Activated CD4-positive, alpha-beta T cell treated with anti-CD3 and anti-CD28 coated beads for 48 hours (primary cell): ENCODE measurements around the gene GJB1.
"Not testable (repeated sequence)": the region's sequence is repeated elsewhere in the genome, so short reads cannot be mapped to it uniquely, and the experiment has no call there.

Experiments
- DNase-seq: peaks from one replicate; pipeline ENCODE4 v3.0.0-alpha.2; 2020

GJB1 gene

DNA sequence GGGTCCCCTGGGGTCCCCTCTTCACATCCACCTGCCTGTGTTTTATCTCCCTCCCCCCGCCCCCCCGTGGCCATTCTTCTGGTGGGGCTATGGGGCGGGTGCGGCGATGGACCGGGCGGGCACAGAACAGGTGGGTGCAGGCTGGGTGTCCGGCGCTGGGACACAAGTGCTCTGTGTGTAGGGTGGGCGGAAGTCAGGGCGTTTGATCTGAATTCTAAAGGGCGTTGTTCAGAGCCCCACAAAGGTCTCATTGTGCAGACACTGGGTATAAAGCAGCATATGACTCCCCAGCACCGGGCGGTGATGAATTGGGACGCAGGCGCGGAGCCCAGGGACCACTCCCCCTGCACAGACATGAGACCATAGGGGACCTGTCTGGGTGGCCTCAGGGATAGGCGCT, at the start of gene GJB1:
Gene GJB1 (plus strand): TSS at position 296 of the 400 bp plus-strand sequence. CDS start 484 bp downstream, outside the sequence.
- no peak for DNase-seq

DNA sequence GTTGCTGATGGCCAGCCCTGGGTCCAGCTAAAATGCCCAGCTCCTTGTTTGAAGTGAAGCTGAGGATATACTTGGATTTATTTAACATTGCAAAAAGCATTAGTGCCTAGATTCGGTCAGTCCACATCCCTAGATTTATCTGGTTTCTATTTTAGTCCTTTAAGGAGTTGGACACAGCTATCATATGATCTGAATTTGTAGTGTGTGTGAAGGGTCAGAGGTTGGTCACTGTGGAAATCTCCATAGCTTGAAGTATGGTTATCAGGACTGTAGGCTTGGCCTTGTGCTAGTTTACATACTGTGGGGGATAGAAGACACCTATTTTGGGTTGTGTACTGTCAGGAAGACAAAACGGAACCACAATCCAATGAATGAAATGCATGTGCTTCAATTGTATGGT, 49.6 kb upstream of the GJB1 start:
- DNase-seq, result no peak

DNA sequence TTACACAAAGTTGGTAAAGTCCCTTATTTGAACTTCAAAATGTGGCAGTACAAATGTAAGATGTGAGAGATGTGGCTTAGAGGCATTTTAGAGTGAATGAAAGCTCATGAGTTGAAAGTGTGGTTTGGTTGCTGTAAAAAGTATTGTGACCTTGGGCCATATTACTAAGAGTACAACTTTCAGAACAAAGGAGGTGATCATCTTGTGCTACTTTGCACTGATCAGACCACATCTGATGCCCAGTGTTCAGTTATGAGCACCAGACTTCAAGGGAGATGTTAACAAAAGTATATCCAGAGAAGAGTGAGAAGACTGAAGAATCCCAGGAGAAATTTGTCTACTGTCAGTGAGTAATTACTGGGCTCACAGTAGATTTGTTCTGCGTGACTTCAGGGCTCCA, 48.2 kb upstream of the GJB1 start:
- DNase-seq, result no peak

GRCh38 chrX:71175531-71175930, 47.5 kb upstream of the GJB1 start:
- DNase-seq, result no peak

DNA sequence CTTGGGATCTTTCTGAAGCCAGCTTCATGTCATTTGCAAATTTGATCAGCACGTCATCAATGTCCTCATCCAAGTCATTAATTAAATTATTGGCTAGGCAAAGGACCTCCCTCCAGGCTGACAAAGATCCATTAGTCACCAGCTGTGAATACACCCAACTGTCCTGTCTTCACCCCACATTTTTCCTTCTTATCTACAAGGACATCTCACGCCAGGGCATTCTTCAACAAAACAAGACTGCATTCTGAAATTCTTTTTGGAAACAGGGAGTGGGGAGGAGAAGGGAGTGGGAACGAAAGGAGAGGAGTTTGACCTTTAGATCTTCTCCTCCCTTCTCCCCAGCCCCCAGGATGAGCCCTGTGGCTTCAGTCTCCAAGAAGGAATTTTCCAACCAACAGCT, 45.7 kb upstream of the GJB1 start:
- no peak for DNase-seq

DNA sequence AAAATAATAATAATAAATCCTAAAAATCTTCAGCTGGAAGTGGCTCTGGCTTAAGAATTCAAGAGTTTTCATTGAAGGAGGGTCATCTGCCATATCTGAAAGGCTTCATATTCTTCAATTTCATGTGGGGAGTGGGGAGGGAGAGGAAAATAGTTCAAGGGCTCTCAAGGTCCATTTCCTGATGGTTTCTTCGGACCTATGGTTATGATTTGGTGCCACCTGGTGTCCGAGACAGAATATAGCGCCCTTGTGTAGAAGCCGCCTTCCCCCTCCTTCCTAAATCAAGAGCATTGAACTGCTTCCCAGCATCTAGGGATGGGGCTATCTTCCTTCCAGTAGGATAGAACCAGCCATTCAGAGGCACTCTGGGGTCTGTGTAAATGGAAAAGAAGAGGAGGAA, 44.1 kb upstream of the GJB1 start:
- peak; percentile 49 for DNase-seq

DNA sequence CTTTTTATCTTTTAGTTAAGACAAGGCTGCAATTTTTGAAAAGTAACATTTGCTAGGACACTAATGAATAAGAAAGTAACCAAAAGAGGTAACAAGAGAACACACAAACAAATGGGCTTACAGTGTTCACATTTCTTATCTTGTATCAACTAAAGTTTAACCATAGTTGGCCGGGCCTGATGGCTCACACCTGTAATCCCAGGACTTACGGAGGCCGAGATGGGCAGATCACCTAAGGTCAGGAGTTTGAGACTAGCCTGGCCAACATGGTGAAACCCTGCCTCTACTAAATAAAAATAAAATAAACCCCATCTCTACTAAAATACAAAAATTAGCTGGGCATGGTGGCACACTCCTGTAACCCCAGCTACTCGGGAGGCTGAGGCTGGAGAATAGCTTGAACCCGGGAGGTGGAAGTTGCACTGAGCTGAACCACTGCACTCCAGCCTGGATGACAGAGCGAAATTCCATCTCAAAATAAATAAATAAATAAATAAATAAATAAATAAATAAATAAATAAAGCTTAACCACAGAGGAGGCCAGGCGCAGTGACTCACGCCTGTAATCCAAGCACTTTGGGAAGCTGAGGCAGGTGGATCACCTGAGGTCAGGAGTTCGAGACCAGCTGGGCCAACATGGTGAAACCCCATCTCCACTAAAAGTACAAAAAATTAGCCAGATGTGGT, 42.3 kb upstream of the GJB1 start:
- not testable (repeated sequence) for DNase-seq

- peak; percentile 54 for DNase-seq
Observed at GRCh38 chrX:71181558-71181909, 41.5 kb upstream of the GJB1 start.

- peak; percentile 87 for DNase-seq
Observed at GRCh38 chrX:71181910-71182799, 40.9 kb upstream of the GJB1 start.

DNA sequence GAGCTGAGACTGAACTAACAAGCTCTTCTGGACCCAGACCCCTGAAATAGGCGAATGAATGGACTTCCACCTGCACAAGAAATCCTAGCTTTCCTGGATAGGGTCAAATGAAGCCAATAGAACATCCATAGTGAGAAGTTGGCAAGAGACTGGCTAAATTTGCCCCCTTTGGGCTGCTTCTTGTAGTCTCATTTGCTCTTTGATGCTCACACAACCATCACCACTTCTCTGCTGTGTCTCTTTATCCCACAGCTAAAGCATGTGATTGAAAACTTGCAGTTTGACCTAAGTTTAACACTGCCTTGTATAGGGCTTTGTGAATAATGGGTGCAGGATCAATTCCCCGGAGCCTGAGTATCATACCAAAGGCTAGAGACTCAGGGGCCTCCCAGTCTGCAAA, 40.2 kb upstream of the GJB1 start:
- DNase-seq, result no peak

DNA sequence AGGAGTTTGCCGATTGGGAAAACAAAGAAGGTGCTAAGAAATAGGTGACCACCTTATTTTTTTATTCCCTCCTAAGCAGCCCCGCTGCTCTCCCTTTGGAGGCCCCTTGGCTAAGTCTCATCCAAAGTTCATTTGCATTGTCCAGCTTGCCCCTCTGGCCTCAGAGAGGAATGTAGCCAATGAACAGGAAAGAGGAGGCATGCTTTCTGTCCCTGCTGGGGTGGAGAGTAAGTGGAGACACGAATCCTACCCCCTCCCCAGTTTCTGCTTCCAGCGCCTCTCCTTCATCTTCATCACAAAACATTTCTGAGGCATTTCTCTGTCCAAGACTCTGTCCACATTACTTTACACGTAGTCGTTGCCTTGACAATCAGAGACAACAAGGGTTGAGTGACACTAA, 39.7 kb upstream of the GJB1 start:
- no peak for DNase-seq

DNA sequence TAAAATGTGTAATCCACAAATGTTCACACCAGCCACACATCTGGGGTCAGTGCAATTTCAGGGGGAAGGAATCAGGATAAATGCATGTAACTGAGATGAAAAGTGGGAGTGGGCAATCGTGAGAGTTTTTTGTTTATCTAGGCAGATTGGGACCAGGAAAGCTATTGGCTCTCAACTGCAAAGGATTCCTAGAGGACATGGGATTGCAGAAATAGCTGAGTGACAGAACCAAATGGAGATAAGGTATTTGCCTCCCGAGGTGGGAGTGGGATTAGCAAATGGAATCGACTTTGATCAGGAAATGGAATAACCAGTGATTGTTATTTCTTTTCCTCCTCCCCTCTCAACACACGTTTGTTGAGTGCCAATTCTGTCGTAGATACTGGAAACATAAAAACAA, 38.9 kb upstream of the GJB1 start:
- no peak for DNase-seq

DNA sequence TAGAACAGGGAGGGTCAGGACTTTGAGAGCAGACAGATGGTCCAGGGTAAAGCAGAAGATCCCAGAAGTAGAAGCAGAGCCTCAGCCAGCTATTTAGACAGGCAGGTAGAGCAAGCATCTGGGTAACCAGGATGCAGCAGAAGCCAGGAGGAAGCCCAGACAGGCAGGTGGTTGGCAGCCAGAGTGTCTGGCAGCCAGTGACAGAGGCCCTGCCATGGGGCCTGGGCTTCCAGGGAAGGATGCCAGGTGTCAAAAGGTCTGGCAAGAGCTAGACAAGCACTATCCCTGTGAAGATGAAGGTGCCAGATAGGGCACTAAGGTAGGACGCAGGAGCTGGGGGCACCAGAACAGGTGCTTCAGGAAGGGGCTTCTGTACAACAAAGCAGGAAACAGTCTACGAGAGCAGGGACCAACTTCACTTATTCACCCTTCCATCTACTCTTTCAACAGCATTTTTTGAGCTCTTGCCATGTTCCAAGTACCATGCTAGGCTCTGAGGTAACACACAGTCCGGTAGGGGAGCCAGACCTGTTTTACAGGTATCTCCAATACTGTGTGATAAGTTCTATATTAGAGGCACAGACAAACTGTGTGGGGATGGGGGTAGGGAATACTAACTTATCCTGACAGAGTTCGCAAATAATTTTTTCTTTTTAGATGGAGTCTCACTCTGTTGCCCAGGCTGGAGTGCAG, 38.1 kb upstream of the GJB1 start:
- no peak for DNase-seq

DNA sequence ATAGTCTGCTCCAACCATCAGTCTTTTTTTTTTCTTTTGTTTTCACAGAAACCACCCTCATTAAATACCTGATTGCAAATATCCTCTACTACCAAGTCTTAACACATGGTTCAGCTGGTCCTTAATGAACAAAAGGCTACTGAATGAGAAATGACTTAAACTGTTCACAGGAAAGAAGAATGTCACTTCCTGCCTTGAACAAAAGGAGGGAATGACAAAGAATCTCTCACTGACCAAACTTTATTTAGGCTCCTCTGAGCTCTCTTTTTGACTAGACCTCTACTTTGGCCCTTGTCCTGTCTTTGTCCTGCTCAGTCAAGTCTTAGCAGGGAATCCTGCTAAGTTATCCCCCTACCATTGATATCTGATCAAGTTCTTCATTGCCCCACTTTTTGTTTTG, 31.8 kb upstream of the GJB1 start:
- DNase-seq, result no peak

DNA sequence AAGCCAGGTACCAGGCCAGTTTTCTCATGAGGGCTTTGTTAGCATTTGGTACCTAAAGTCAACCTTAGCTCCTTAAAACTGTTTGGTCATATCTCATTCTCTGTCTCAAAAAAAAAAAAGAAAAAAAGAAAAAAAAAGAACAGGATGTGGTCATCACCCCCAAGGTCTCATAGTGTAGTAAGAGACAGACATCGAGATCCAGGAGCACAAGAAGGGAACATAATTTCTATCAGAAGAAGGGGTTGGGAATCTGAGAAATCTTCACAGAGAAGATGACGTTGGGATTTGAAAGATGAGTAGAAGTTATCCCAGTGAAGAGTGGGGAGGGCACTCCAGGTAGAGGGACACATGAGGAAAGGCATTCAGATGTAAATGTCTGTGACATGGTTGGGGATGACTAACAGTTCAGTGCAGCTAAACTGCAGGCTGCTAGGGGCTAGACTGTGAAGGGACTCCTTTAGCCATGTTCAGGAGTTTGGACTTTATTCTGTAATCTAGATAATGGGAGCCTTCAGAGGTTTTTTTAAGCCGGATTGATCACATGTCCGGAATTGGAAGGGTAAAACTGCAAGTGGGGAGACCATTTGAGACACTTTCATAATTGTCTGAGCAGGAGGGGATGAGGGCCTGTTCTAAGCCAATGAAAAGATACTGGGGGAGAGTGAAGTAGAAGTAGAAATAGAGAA, 26.9 kb upstream of the GJB1 start:
- DNase-seq, result no peak

- DNase-seq, result no peak
Observed at GRCh38 chrX:71198066-71198465, 25.0 kb upstream of the GJB1 start.

DNA sequence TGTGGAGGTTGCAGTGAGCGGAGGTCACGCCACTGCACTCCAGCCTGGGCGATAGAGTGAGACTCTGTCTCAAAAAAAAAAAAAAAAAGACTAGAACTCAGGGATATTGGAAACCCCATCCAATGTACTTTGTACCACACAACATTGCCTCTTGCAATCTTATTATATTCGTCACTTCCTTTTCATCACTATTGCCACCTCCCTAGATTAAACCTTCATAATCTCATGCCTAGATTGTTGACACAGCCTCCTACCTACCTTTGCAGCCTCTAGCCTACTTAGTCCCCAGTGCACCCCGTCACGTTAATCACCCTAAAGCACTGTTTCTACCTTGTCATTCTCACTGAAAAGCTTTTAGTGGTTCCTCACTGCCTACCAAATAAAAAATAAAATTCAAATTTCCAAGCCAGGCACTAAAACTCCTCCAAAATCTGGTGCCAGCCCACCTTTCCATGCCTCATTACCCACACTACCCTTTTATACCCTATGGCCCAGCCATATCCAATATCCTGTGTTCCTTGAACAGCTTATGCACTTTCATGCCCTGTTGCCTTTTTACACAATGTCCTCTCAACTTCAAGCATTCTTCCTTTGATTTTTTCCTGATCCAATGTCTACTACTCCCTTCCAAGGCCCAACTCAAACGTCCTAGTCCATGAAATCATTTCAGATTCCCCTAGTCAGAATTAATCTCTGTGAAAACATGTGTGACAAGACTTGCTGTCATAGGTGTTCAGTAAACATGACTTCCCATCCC, 23.6 kb upstream of the GJB1 start:
- no peak for DNase-seq

- DNase-seq, result no peak
Observed at GRCh38 chrX:71210816-71211215, 12.2 kb upstream of the GJB1 start.

DNA sequence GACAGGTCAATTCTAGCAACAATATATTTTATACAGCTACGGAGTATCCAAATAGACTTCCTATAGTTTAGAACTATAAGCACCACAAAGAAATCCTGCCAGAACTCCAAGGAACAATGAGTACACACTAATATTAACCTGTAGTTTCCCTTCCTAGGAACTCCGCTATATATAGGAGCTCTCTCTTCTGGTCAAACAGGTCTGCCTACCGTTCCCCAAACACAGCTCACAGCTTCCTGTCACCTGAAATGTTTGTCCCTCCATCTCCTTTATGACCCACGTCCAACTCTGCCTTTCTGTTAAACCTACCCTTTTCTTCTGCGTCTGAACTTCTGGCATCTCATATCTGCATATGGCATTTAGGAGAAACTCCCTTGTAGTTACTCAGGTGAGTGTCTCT, 10.5 kb upstream of the GJB1 start:
- no peak for DNase-seq

GRCh38 chrX:71214152-71214551, 8.9 kb upstream of the GJB1 start:
- DNase-seq, result no peak

DNA sequence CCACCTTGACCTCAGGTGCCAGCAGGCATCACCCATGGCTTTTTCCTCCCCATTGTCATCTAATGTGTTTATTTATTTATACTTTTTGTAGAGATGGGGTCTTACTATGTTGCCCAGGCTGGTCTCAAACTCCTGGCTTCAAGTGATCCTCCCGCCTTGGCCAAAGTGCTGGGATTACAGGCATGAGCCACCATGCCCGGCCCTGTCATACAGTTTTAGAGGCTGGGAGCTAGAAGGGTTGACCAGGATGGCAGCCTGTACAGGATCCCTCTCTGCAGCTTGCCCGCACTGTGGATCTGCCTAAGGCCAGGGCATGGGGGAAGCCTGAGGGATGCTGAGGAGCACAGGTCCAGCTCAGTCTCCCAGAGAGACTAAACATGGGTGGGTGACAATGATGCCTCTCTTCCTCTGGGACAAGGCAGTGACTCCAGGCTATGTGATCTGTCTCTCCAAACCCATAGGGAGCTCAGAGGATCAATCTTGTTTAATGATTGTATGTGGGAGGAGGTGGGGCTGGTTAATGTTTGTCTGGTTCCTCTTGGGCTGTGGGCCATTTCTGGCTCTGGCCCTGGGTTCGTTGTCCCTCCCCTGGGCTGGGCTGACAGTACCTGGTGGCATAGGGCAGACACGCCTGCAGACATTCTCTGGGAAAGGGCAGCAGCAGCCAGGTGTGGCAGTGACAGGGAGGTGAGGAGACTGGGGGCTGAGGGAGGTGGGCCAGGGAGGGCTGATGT, 8.3 kb upstream of the GJB1 start:
- DNase-seq, result no peak
